HUES6 (cell line): Measurements from ENCODE around the gene CYP19A1.
A peak's percentile ranks its signal among the peaks of the same experiment; 100 is the strongest.
"Not testable (repeated sequence)": the region's sequence is repeated elsewhere in the genome, so short reads cannot be mapped to it uniquely, and the experiment has no call there.

Source experiments
- H3K27ac ChIP-seq: 2 replicates; pipeline ENCODE4 v1.7.0; 2013; ENCODE audit warnings: low read depth, mild to moderate bottlenecking, low read length, inconsistent platforms
- H3K27me3 ChIP-seq: 2 replicates; pipeline ENCODE4 v1.6.1; 2013; ENCODE audit warnings: low read length; ENCODE audit not compliant: control insufficient read depth, insufficient read depth
- H3K36me3 ChIP-seq: 2 replicates; pipeline ENCODE4 v1.6.1; 2013; ENCODE audit warnings: low read length; ENCODE audit not compliant: control insufficient read depth, insufficient read depth
- H3K4me1 ChIP-seq: 2 replicates; pipeline ENCODE4 v1.6.1; 2013; ENCODE audit warnings: low read length; ENCODE audit not compliant: control insufficient read depth, insufficient read depth
- H3K4me3 ChIP-seq: 2 replicates; pipeline ENCODE4 v1.5.1; 2013; ENCODE audit warnings: low read depth, low read length
- H3K9ac ChIP-seq: one replicate; pipeline ENCODE4 v1.6.1; 2013; ENCODE audit warnings: mild to moderate bottlenecking, low read length
- H3K9me3 ChIP-seq: 2 replicates; pipeline ENCODE4 v1.6.1; 2013; ENCODE audit warnings: low read depth, low read length; ENCODE audit not compliant: control insufficient read depth, insufficient read depth

The CYP19A1 gene

GRCh38 chr15:51192521-51193280, 145.7 kb downstream of the CYP19A1 start:
- Histone ChIP-seq H3K4me3 (no peak overlapping the region), H3K36me3 (no peaks in the 10 kb centered on the region), H3K4me1 (peaks cover 10% of the 10 kb centered on the region), H3K27me3 (no peaks in the 10 kb centered on the region), H3K9me3 (no peaks in the 10 kb centered on the region), H3K27ac (no peak overlapping the region), H3K9ac (no peak overlapping the region)

- no peaks in the 10 kb centered on the region for H3K36me3 ChIP-seq
- H3K27me3 ChIP-seq = no peaks in the 10 kb centered on the region
- H3K4me3 ChIP-seq = no peak overlapping the region
- H3K9ac ChIP-seq = peak overlapping the region; percentile 18
- H3K27ac ChIP-seq = no peak overlapping the region
- H3K4me1 ChIP-seq = peaks cover 10% of the 10 kb centered on the region
- H3K9me3 ChIP-seq = no peaks in the 10 kb centered on the region
These were observed 146.6 kb downstream of the CYP19A1 start for GRCh38 chr15:51191766-51192165.

- Histone ChIP-seq H3K27me3 (no peaks in the 10 kb centered on the region), H3K4me3 (no peak overlapping the region), H3K4me1 (peaks cover 10% of the 10 kb centered on the region), H3K27ac (no peak overlapping the region), H3K9ac (peak overlapping the region; percentile 18), H3K9me3 (no peaks in the 10 kb centered on the region), H3K36me3 (no peaks in the 10 kb centered on the region)
These were observed 147.2 kb downstream of the CYP19A1 start for GRCh38 chr15:51191072-51191670.

- Histone ChIP-seq H3K36me3 (no peaks in the 10 kb centered on the region), H3K9ac (no peak overlapping the region), H3K4me1 (peaks cover 10% of the 10 kb centered on the region), H3K9me3 (no peaks in the 10 kb centered on the region), H3K4me3 (no peak overlapping the region), H3K27me3 (no peaks in the 10 kb centered on the region), H3K27ac (no peak overlapping the region)
These were observed 147.8 kb downstream of the CYP19A1 start for GRCh38 chr15:51190424-51191068.

GRCh38 chr15:51189669-51190385, 148.6 kb downstream of the CYP19A1 start:
- Histone ChIP-seq H3K27me3 (no peaks in the 10 kb centered on the region), H3K9me3 (no peaks in the 10 kb centered on the region), H3K9ac (no peak overlapping the region), H3K36me3 (no peaks in the 10 kb centered on the region), H3K4me3 (no peak overlapping the region), H3K27ac (no peak overlapping the region), H3K4me1 (peaks cover 10% of the 10 kb centered on the region)

- H3K4me3 ChIP-seq, H3K9ac ChIP-seq, H3K9me3 ChIP-seq, H3K36me3 ChIP-seq, H3K27ac ChIP-seq, H3K27me3 ChIP-seq: not testable (repeated sequence)
- H3K4me1 ChIP-seq = peaks cover 10% of the 10 kb centered on the region
These were observed 149.6 kb downstream of the CYP19A1 start for GRCh38 chr15:51188791-51189190.

GRCh38 chr15:51186891-51187290, 151.5 kb downstream of the CYP19A1 start:
- H3K4me3 ChIP-seq = no peak overlapping the region
- H3K27me3 ChIP-seq = no peaks in the 10 kb centered on the region
- no peak overlapping the region for H3K27ac ChIP-seq
- no peaks in the 10 kb centered on the region for H3K36me3 ChIP-seq
- H3K9ac ChIP-seq = no peak overlapping the region
- H3K9me3 ChIP-seq = no peaks in the 10 kb centered on the region
- peaks cover 6% of the 10 kb centered on the region for H3K4me1 ChIP-seq

- H3K9ac ChIP-seq = no peak overlapping the region
- H3K9me3 ChIP-seq = no peaks in the 10 kb centered on the region
- no peak overlapping the region for H3K4me3 ChIP-seq
- no peak overlapping the region for H3K27ac ChIP-seq
- H3K27me3 ChIP-seq = no peaks in the 10 kb centered on the region
- peaks cover 1% of the 10 kb centered on the region for H3K4me1 ChIP-seq
- no peaks in the 10 kb centered on the region for H3K36me3 ChIP-seq
These were observed 152.2 kb downstream of the CYP19A1 start for GRCh38 chr15:51186181-51186705.

- Histone ChIP-seq H3K36me3 (no peaks in the 10 kb centered on the region), H3K27ac (no peak overlapping the region), H3K4me1 (no peaks in the 10 kb centered on the region), H3K9me3 (no peaks in the 10 kb centered on the region), H3K9ac (no peak overlapping the region), H3K27me3 (no peaks in the 10 kb centered on the region), H3K4me3 (no peak overlapping the region)
These were observed 152.9 kb downstream of the CYP19A1 start for GRCh38 chr15:51185213-51186159.

GRCh38 chr15:51184627-51185026, 153.8 kb downstream of the CYP19A1 start:
- no peaks in the 10 kb centered on the region for H3K9me3 ChIP-seq
- no peaks in the 10 kb centered on the region for H3K27me3 ChIP-seq
- no peak overlapping the region for H3K9ac ChIP-seq
- H3K27ac ChIP-seq = no peak overlapping the region
- no peak overlapping the region for H3K4me3 ChIP-seq
- no peaks in the 10 kb centered on the region for H3K4me1 ChIP-seq
- H3K36me3 ChIP-seq = no peaks in the 10 kb centered on the region
